ENCODE measurements around the gene MAP2. TPM values are rescaled to one million over a fixed set of nuclear protein-coding genes. Genes with fewer than 3 reads are reported as not detected.
A peak's percentile ranks its signal among the peaks of the same experiment; 100 is the strongest.
"Not testable (repeated sequence)": the region's sequence is repeated elsewhere in the genome, so short reads cannot be mapped to it uniquely, and the experiment has no call there.

The MAP2 gene
- total RNA-seq, 8 experiments from 2014 or later, result 0.66 to 429 (median 346) TPM

DNA sequence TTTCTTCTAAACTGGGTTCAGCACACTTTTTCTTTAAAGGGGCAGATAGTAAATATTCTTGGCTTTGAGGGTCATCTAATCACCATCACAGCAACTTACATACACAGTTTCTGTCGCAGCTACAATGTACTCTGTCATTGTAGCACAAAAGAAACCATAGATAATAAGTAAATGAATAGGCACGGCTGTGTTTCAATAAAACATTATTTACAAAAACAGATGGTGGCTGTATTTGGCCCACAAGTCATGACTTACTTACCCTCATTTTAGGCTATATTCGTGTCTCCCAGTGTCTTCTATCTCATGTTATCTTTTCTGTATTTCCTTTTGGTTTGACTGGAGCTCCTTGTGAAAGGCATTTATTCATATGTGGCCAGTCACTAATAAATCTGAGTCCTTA, 168.3 kb downstream of the MAP2 start:
- in situ Hi-C loops (cut with MboI; ENCODE audit: low pct_unique_long_range_greater_than_20kb in 2 of 9, low sequenced_read_pairs in 9 of 9, unreplicated experiment in 9 of 9), result no loop called here

DNA sequence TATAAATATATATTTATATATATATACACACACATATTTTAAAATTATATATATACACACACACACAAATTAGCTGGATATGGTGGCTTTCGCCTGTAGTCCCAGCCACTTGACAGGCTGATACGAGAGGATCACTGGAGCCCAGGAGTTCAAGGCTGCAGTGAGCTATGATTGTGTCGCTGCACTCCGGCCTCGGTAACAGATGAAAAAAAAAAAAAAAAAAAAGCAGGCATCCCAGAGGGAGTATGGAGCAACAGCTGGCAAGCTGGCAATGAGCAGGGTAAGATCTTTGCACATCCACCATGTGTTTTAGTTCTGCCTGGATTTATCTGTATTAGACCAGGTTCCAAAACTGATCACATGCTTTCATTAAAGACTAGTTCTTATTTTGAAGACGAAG, 170.1 kb downstream of the MAP2 start:
- no peak for ATAC-seq (replicated peaks in 6 of 8)
- 53 to 100% (median 85%) methylated on average over 1 to 6 of the region's 6 CpGs; no CpG with 5 or more reads in 4 of the 10 experiments for WGBS, 10 experiments

More for the DNA sequence above, 168.3 kb downstream of the MAP2 start:
- Histone ChIP-seq H3K27ac (no peak overlapping the region), H3K4me3 (no peak overlapping the region), H3K4me1 (replicated peaks in 1 of 2) (peaks cover 5 to 25% of the 10 kb centered on the region in 2 donors)
- peak in 2 of 8 experiments; percentile 13 to 23 for ATAC-seq (replicated peaks in 6 of 8)
- 0 to 42% (median 11%) methylated on average over 1 to 3 of the region's 3 CpGs; no CpG with 5 or more reads in 2 of the 10 experiments for WGBS, 10 experiments

DNA sequence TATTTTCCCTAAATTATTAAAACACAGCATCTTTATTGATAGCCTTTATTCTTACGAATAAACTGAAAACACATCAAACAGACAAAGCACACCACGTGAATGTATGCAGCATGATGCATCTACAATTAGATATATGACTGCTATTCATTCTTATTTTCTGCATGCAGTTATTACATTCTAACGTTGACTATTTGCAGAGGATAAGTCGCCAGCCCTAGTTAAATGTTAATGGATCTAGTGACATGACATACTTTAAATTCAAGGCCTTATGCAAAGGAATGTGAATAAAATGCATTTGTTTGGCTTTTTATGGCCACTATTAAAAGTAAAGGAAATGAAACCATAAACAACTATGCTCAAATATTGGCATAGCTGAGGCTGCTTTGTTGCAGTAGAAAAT, 172.4 kb downstream of the MAP2 start:
- peaks cover 7 to 31% of the 10 kb centered on the region in 2 donors for H3K4me1 ChIP-seq (replicated peaks in 1 of 2)
- WGBS, 10 experiments, result 5 to 84% (median 70%) methylated on average over 3 to 4 of the region's 4 CpGs
- no peak overlapping the region for H3K4me3 ChIP-seq
- in situ Hi-C loops (cut with MboI; ENCODE audit: low pct_unique_long_range_greater_than_20kb in 2 of 9, low sequenced_read_pairs in 9 of 9, unreplicated experiment in 9 of 9), result no loop called here
- peak in 3 of 8 experiments; percentile 28 to 91 (median 60) for ATAC-seq (replicated peaks in 6 of 8)
- no peak overlapping the region for H3K27ac ChIP-seq

More for the DNA sequence above, 170.1 kb downstream of the MAP2 start:
- peaks cover 0 to 15% of the 10 kb centered on the region in 2 donors for H3K4me1 ChIP-seq (replicated peaks in 1 of 2)
- H3K27ac ChIP-seq, result no peak overlapping the region
- no peak overlapping the region for H3K4me3 ChIP-seq
- in situ Hi-C loops (cut with MboI; ENCODE audit: low pct_unique_long_range_greater_than_20kb in 2 of 9, low sequenced_read_pairs in 9 of 9, unreplicated experiment in 9 of 9), result no loop called here

DNA sequence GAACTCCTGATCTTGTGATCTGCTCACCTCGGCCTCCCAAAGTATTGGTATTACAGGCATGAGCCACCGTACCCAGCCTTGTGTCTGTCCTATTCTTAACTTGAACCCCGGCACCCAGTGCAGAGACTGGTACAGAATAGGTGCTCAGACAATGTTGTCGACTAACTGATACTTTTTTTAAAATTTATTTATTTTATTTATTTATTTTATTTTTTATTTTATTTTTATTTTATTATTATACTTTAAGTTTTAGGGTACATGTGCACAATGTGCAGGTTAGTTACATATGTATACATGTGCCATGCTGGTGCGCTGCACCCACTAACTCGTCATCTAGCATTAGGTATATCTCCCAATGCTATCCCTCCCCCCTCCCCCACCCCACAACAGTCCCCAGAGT, 174.4 kb downstream of the MAP2 start:
- ATAC-seq (replicated peaks in 6 of 8); in situ Hi-C loops (cut with MboI; ENCODE audit: low pct_unique_long_range_greater_than_20kb in 2 of 9, low sequenced_read_pairs in 9 of 9, unreplicated experiment in 9 of 9); H3K27ac ChIP-seq; H3K4me3 ChIP-seq: not testable (repeated sequence)
- H3K4me1 ChIP-seq (replicated peaks in 1 of 2), result peaks cover 22 to 39% of the 10 kb centered on the region in 2 donors
- WGBS, 10 experiments, result 69 to 100% (median 87%) methylated on average over 2 to 4 of the region's 6 CpGs; no CpG with 5 or more reads in 3 of the 10 experiments

DNA sequence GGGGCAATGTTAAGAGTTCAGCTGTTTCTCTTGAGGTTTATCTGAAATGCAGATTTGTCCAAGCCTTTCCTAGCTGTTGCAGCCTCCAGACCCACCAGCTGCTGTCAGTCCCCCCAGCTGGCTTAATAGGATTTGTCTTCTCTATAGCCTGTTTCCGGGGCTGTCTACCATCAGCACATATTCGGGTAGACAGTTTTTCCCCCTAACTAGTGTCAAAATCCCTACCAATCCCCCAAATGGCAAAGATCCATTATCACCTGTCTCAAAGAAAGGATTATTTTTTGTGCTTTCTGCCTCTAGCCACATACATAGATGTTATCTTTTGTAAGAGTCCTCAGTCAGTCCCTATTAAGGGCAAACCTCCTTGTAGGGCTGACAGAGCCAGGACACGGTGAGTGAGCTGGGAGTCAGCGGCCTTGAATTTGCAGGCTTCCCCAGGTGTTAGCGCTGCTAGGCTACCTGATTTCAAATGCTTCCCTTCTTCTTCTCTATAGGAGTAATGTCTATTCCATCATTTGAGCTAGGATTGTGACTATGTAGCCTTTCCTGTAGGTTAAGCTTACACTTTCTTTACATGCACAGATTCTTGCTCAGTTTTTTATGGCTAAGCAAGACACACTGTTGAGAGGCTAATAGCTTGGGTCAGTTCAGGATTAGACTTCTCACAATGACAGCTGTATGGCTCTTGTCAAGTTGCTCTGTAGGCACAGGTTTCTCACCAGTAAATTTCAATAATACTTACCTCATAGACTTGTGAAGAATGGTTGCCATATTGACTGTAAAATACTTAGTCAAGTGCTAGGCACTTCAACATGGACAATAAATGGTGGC, 176.7 kb downstream of the MAP2 start:
- peak in 5 of 8 experiments; percentile 46 to 77 (median 59) for ATAC-seq (replicated peaks in 6 of 8)
- H3K4me3 ChIP-seq, result no peak overlapping the region
- H3K4me1 ChIP-seq (replicated peaks in 1 of 2), result peaks cover 25 to 61% of the 10 kb centered on the region in 2 donors
- WGBS, 10 experiments, result 0 to 80% (median 39%) methylated on average over 1 to 4 of the region's 5 CpGs; no CpG with 5 or more reads in 3 of the 10 experiments
- in situ Hi-C loops (cut with MboI; ENCODE audit: low pct_unique_long_range_greater_than_20kb in 2 of 9, low sequenced_read_pairs in 9 of 9, unreplicated experiment in 9 of 9), result no loop called here
- peak overlapping the region; percentile 16 to 80 for H3K27ac ChIP-seq

DNA sequence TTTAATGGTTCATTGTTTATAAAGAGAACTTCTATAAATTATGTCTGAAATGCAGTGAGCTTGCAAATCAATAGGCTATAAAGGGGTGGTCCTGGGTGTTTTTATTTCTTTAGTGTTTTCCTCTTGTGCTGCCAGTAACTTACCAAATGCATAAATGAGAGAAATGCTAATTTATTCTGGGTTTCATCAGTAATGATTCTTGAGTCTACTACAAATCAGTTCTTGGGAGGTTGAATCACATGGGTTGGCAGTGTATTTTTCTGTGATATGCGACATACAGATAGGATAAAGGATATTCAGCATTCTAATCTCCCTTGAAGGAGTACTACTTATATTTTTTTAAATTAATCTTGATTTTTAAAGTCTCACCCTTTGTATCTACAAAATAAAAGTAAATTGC, 177.7 kb downstream of the MAP2 start:
- in situ Hi-C loops (cut with MboI; ENCODE audit: low pct_unique_long_range_greater_than_20kb in 2 of 9, low sequenced_read_pairs in 9 of 9, unreplicated experiment in 9 of 9), result no loop called here
- Histone ChIP-seq H3K27ac (peak overlapping the region in 1 of 2 donors; percentile 8), H3K4me3 (no peak overlapping the region), H3K4me1 (replicated peaks in 1 of 2) (peaks cover 25 to 66% of the 10 kb centered on the region in 2 donors)
- 0 to 100% (median 64%) methylated on average over 1 of the region's 1 CpG; no CpG with 5 or more reads in 1 of the 10 experiments for WGBS, 10 experiments
- peak in 4 of 8 experiments; percentile 31 to 77 (median 62) for ATAC-seq (replicated peaks in 6 of 8)

DNA sequence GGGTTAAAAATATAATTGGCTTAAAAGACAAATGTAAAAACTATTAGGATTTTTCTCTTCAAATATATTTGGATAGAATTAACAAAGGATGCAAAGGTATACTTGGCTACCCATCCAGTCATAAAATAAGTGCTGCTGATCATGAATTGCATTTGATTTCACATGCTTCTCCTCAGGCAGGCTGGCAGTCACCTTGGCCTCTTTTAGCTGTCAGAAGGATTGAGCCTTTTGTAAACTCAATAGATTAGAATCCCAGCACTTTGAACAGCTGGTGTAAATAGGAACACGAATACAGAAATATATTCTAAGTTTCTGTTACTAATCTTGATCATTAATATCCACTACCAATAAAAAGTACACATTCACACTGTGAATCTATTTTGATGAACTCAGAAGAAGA, 178.4 kb downstream of the MAP2 start:
- WGBS, 10 experiments, result 0 to 100% (median 40%) methylated on average over 1 of the region's 1 CpG; no CpG with 5 or more reads in 3 of the 10 experiments

DNA sequence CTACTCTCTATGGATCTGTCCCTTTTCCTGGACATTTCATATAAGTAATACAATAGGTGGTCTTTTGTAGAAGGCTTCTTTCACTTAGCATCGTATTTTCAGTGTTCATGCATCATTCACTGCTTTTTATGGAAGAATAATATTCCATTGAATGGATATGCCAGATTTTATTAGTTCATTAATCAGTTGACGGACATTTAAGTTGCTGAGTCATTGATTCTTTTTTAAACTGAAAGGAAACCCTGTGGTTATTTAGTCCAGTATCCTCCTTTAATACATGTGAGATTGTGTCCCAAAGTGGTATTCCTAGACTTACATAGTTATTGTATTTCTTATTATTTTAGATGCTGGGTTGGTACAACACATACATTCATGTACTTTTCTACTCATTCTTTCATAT, 185.7 kb downstream of the MAP2 start:
- no peak overlapping the region for H3K4me3 ChIP-seq
- peaks cover 10 to 28% of the 10 kb centered on the region in 2 donors for H3K4me1 ChIP-seq (replicated peaks in 1 of 2)
- WGBS, 10 experiments, result 25 to 100% (median 96%) methylated on average over 1 to 2 of the region's 2 CpGs
- no peak for ATAC-seq (replicated peaks in 6 of 8)
- in situ Hi-C loops (cut with MboI; ENCODE audit: low pct_unique_long_range_greater_than_20kb in 2 of 9, low sequenced_read_pairs in 9 of 9, unreplicated experiment in 9 of 9), result no loop called here
- no peak overlapping the region for H3K27ac ChIP-seq

More for the DNA sequence above, 178.4 kb downstream of the MAP2 start:
- in situ Hi-C loops (cut with MboI; ENCODE audit: low pct_unique_long_range_greater_than_20kb in 2 of 9, low sequenced_read_pairs in 9 of 9, unreplicated experiment in 9 of 9), result no loop called here
- no peak for ATAC-seq (replicated peaks in 6 of 8)
- H3K4me3 ChIP-seq, result no peak overlapping the region
- no peak overlapping the region for H3K27ac ChIP-seq
- H3K4me1 ChIP-seq (replicated peaks in 1 of 2), result peaks cover 25 to 64% of the 10 kb centered on the region in 2 donors

DNA sequence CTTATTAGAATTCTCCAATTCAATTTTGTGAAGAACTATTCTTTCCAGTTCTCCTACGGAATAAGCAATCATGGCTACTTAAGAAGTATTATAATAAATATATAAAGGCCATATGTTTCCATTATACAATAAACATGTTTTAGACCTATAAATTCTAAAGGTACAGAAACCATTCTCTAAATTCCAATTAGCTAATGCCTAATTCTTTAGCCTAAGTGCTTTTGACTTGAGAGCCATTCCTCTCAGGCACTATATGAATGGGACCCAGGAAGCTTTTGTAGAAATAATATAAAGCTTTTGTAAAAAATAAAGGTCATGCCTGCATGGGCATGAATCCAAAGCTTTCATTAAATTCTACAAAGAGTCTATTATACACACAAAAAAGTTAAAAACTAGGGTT, 186.8 kb downstream of the MAP2 start:
- in situ Hi-C loops (cut with MboI; ENCODE audit: low pct_unique_long_range_greater_than_20kb in 2 of 9, low sequenced_read_pairs in 9 of 9, unreplicated experiment in 9 of 9), result no loop called here
- WGBS, 10 experiments, result 14 to 89% (median 67%) methylated on average over 1 of the region's 1 CpG; no CpG with 5 or more reads in 1 of the 10 experiments
- Histone ChIP-seq H3K4me3 (no peak overlapping the region), H3K4me1 (replicated peaks in 1 of 2) (peaks cover 18 to 28% of the 10 kb centered on the region in 2 donors), H3K27ac (no peak overlapping the region)
- ATAC-seq (replicated peaks in 6 of 8), result no peak

DNA sequence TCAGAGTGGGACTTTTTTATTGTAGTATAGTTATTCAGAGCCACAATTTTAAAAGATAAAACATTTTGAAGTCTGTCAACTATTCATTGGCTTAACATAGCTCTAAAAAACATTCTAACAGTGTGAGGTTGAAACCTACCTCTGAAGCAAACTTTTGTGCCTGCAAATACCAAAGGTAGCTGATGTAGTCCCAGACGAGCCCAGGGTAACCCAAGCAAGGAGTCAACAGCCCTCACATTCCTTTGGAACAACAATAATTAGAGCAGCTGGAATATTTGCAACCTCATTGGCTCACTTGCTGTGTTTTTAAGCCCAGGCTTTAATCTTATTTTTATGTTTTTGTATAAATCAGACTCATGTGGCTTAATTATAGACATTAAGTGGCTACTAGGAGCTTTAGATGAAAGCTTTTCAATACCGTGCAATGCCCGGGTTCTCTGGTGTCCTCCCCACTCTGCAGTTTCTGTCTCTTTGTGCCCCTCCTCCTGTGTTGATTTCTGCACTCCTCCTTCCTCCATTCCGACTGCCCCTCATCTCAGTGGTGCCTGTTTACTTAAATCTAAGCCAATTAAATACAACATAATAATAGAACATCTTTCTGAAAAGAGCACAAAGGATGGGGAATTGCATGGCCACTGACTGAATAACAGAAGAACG, 189.9 kb downstream of the MAP2 start:
- Histone ChIP-seq H3K4me1 (replicated peaks in 1 of 2) (peaks cover 18 to 28% of the 10 kb centered on the region in 2 donors), H3K27ac (no peak overlapping the region), H3K4me3 (no peak overlapping the region)
- ATAC-seq (replicated peaks in 6 of 8), result peak in 4 of 8 experiments; percentile 42 to 52 (median 42)
- in situ Hi-C loops (cut with MboI; ENCODE audit: low pct_unique_long_range_greater_than_20kb in 2 of 9, low sequenced_read_pairs in 9 of 9, unreplicated experiment in 9 of 9), result no loop called here
- 18 to 100% (median 31%) methylated on average over 1 to 5 of the region's 5 CpGs for WGBS, 10 experiments

DNA sequence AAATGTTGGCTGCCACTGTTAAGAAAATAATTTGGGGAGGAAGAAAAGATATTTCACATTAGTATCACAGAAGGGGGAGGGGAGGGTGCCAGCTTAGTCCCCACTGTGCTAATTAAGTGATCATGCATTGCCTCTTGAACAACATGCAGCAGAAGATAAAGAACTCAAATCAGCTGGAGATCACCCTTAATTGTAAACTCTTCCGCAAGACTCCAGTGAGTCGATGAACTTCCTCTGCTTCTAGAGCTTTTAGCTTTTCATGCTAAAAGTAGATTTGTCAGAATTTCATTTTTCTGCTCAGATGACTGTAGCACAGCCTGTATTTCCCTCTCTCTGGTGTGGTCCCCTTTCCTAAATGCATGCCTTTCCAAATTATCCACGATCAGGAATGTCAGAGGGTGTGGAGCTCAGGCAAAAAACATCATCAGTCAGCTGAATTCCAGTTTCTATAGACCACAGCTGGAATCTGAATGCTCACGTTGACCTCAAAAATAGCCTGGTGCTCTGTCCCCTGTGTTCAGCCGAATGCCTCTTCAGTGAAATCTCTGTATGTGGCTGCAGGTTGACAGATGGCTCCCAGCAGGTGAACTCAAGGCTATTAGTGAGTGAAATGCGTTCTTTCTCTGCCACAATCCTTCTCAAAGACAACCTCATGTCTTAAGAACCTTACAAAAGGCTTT, 191.0 kb downstream of the MAP2 start:
- no peak overlapping the region for H3K27ac ChIP-seq
- in situ Hi-C loops (cut with MboI; ENCODE audit: low pct_unique_long_range_greater_than_20kb in 2 of 9, low sequenced_read_pairs in 9 of 9, unreplicated experiment in 9 of 9), result no loop called here
- ATAC-seq (replicated peaks in 6 of 8), result peak in 5 of 8 experiments; percentile 22 to 73 (median 57)
- 13 to 51% (median 29%) methylated on average over 1 to 6 of the region's 6 CpGs; no CpG with 5 or more reads in 1 of the 10 experiments for WGBS, 10 experiments
- H3K4me3 ChIP-seq, result no peak overlapping the region
- H3K4me1 ChIP-seq (replicated peaks in 1 of 2), result peaks cover 18 to 28% of the 10 kb centered on the region in 2 donors

DNA sequence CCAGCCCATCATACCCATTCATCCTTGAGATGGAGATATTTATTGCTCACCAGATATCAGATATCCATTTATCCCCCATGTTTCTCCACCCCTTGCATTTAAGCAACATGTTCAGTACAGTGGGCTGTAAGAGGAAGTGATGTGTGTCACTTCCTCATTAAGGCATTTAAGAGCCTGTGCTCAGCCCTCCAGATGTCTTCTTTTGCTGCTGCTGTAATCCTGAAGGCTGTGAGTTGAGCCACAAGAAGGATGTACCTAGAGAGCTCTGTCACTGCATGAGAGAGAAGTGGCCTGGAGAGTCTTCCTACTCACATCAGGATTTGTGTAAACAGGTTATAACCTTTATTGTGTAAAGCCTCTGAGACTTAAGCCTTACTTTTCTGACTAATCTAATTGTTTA, 195.9 kb downstream of the MAP2 start:
- in situ Hi-C loops (cut with MboI; ENCODE audit: low pct_unique_long_range_greater_than_20kb in 2 of 9, low sequenced_read_pairs in 9 of 9, unreplicated experiment in 9 of 9), result no loop called here
- H3K4me1 ChIP-seq (replicated peaks in 1 of 2), result peaks cover 9 to 13% of the 10 kb centered on the region in 2 donors
- H3K4me3 ChIP-seq, result no peak overlapping the region
- peak in 6 of 8 experiments; percentile 42 to 58 (median 50) for ATAC-seq (replicated peaks in 6 of 8)
- H3K27ac ChIP-seq, result no peak overlapping the region
